ENCODE measurements around the gene HMGB1.
A peak's percentile ranks its signal among the peaks of the same experiment; 100 is the strongest.

HMGB1 gene

DNA sequence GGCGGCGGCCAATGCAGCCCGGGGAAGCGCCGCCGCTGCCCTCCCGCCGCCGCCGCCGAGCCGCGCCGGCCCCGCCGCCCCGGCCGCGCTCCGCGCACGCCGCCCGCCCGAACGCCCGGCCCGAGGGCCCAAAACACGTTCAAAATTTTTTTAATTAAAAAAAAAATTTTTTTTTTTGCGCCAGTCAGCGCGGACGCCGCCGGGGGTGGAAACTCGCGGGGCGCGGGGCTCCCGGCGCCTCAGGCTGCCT, 468 bp downstream of the HMGB1 start (continued):
- TF ChIP-seq PATZ1 (CRISPR knock-in tag; IDR thresholded peaks at IDR 0.05; ENCODE audit: borderline replicate concordance) (no peak), ZNF70 (CRISPR knock-in tag; IDR thresholded peaks at IDR 0.05) (no peak), ZNF565 (CRISPR knock-in tag; conservative IDR thresholded peaks at IDR 0.05; ENCODE audit: low read depth) (no peak), ZC3H10 (CRISPR knock-in tag; IDR thresholded peaks at IDR 0.05) (no peak), ESRRG (CRISPR knock-in tag; IDR thresholded peaks at IDR 0.05) (no peak), PPARA (CRISPR knock-in tag; IDR thresholded peaks at IDR 0.05; ENCODE audit: borderline replicate concordance) (no peak), CSRNP3 (CRISPR knock-in tag; IDR thresholded peaks at IDR 0.05) (no peak)

- peak; percentile 10 for ATAC-seq
- TF ChIP-seq TSHZ2 (CRISPR knock-in tag; IDR thresholded peaks at IDR 0.05) (0 out of 2 replicates have a peak, but pooled peaks have one; percentile 27), ESRRG (CRISPR knock-in tag; IDR thresholded peaks at IDR 0.05) (no peak), ISL1 (CRISPR knock-in tag; IDR thresholded peaks at IDR 0.05) (no peak), CSDC2 (CRISPR knock-in tag; IDR thresholded peaks at IDR 0.05) (0 out of 2 replicates have a peak, but pooled peaks have one; percentile 48), BACH2 (CRISPR knock-in tag; IDR thresholded peaks at IDR 0.05; ENCODE audit: borderline replicate concordance) (no peak)
These were observed 1.0 kb downstream of the HMGB1 start for GRCh38 chr13:30464496-30465342.

GRCh38 chr13:30463787-30464495, 1.8 kb downstream of the HMGB1 start:
- ATAC-seq: no peak

More at GRCh38 chr13:30463787-30464495, 1.8 kb downstream of the HMGB1 start:
- TF ChIP-seq CREB5 (CRISPR knock-in tag; IDR thresholded peaks at IDR 0.05; ENCODE audit: low read depth) (no peak), ZC3H10 (CRISPR knock-in tag; IDR thresholded peaks at IDR 0.05) (no peak), TCF4 (CRISPR knock-in tag; IDR thresholded peaks at IDR 0.05; ENCODE audit: borderline replicate concordance) (no peak), RARB (CRISPR knock-in tag; IDR thresholded peaks at IDR 0.05) (no peak), TOX (CRISPR knock-in tag; IDR thresholded peaks at IDR 0.05; ENCODE audit: borderline replicate concordance) (no peak), ZNF8 (CRISPR knock-in tag; IDR thresholded peaks at IDR 0.05) (no peak), PATZ1 (CRISPR knock-in tag; IDR thresholded peaks at IDR 0.05; ENCODE audit: borderline replicate concordance) (no peak), ZFP30 (CRISPR knock-in tag; IDR thresholded peaks at IDR 0.05) (no peak), TSHZ2 (CRISPR knock-in tag; IDR thresholded peaks at IDR 0.05) (no peak), ZNF565 (CRISPR knock-in tag; conservative IDR thresholded peaks at IDR 0.05; ENCODE audit: low read depth) (no peak), ESRRG (CRISPR knock-in tag; IDR thresholded peaks at IDR 0.05) (no peak), SNAI2 (CRISPR knock-in tag; IDR thresholded peaks at IDR 0.05) (no peak), BACH2 (CRISPR knock-in tag; IDR thresholded peaks at IDR 0.05; ENCODE audit: borderline replicate concordance) (no peak), GLIS3 (CRISPR knock-in tag; IDR thresholded peaks at IDR 0.05) (no peak), ZNF70 (CRISPR knock-in tag; IDR thresholded peaks at IDR 0.05) (no peak), ISL1 (CRISPR knock-in tag; IDR thresholded peaks at IDR 0.05) (no peak), CSDC2 (CRISPR knock-in tag; IDR thresholded peaks at IDR 0.05) (no peak), OSR1 (CRISPR knock-in tag; IDR thresholded peaks at IDR 0.05) (no peak), ZFP3 (CRISPR knock-in tag; IDR thresholded peaks at IDR 0.05) (no peak)
- TF ChIP-seq, protein P1, sequence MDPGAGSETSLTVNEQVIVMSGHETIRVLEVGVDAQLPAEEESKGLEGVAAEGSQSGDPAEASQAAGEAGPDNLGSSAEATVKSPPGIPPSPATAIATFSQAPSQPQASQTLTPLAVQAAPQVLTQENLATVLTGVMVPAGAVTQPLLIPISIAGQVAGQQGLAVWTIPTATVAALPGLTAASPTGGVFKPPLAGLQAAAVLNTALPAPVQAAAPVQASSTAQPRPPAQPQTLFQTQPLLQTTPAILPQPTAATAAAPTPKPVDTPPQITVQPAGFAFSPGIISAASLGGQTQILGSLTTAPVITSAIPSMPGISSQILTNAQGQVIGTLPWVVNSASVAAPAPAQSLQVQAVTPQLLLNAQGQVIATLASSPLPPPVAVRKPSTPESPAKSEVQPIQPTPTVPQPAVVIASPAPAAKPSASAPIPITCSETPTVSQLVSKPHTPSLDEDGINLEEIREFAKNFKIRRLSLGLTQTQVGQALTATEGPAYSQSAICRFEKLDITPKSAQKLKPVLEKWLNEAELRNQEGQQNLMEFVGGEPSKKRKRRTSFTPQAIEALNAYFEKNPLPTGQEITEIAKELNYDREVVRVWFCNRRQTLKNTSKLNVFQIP (CRISPR knock-in tag; IDR thresholded peaks at IDR 0.05; ENCODE audit: borderline replicate concordance, low read depth): no peak

Data from SK-N-SH treated with all-trans-retinoic acid at 6 μM for 48 hours (cell line).